Naive thymus-derived CD4-positive, alpha-beta T cell (primary cell): ENCODE data around the gene PACRG. TPM values are rescaled to one million over a fixed set of nuclear protein-coding genes. Genes with fewer than 3 reads are reported as not detected.

Experiments
- ATAC-seq: fragments of 150-1000 bp; cut with Tn5 transposase; 2 replicates; pipeline ENCODE4 v1.10.0; 2021; ENCODE audit warnings: mild to moderate bottlenecking, moderate library complexity
- CTCF ChIA-PET: fragments of 350-600 bp; sonication (Branson Sonifier 250); formaldehyde crosslinking; loops from one replicate; lab custom pipeline; 2021; ENCODE audit warnings: antibody characterized with exemption; lab: Charles Lee
- POLR2A ChIA-PET: fragments of 350-600 bp; sonication (Branson Sonifier 250); formaldehyde crosslinking; loops from one replicate; lab custom pipeline; 2021; ENCODE audit warnings: antibody characterized with exemption, inconsistent platforms; lab: Charles Lee
- DNase-seq, 9 donors: peaks; one replicate each; pipeline versions ENCODE4 v3.0.0 to v3.0.0-alpha.2; 2020 to 2022; ENCODE audit warnings: mixed read lengths in 1 of 9
- H3K27ac ChIP-seq: one replicate; pipeline ENCODE4 v1.7.0; 2013; ENCODE audit warnings: mild to moderate bottlenecking, low read depth, low read length, moderate library complexity
- H3K27me3 ChIP-seq, 2 donors: one replicate each; pipeline ENCODE4 v1.7.0; 2013; ENCODE audit warnings: low read length in 2 of 2, mild to moderate bottlenecking in 2 of 2, moderate library complexity in 2 of 2; ENCODE audit not compliant: control insufficient read depth in 2 of 2, insufficient read depth in 2 of 2
- H3K36me3 ChIP-seq, 3 experiments: 1 replicate in 2 of 3; 2 replicates in 1 of 3; pipeline ENCODE4 v1.7.0; 2013; ENCODE audit warnings: low read length in 3 of 3, mild to moderate bottlenecking in 3 of 3, moderate library complexity in 1 of 3; ENCODE audit not compliant: insufficient read depth in 3 of 3, control insufficient read depth in 2 of 3
- H3K4me1 ChIP-seq, 2 donors: one replicate each; pipeline ENCODE4 v1.7.0; 2013; ENCODE audit warnings: low read length in 2 of 2, mild to moderate bottlenecking in 2 of 2, moderate library complexity in 1 of 2; ENCODE audit not compliant: control insufficient read depth in 2 of 2, insufficient read depth in 2 of 2
- H3K4me3 ChIP-seq: 2 replicates; pipeline ENCODE4 v1.7.0; 2013; ENCODE audit warnings: mild to moderate bottlenecking, low read length
- H3K9me3 ChIP-seq, 3 experiments: 1 replicate in 2 of 3; 2 replicates in 1 of 3; pipeline ENCODE4 v1.7.0; 2013; ENCODE audit warnings: low read length in 3 of 3; ENCODE audit not compliant: control insufficient read depth in 2 of 3
- H3K27ac Mint-ChIP-seq, 9 donors: one replicate each; pipeline ENCODE4 v1.8.0; 2020 to 2022; ENCODE audit warnings: mixed read lengths in 9 of 9, mild to moderate bottlenecking in 8 of 9, moderate library complexity in 5 of 9, inconsistent platforms in 2 of 9
- H3K27me3 Mint-ChIP-seq, 5 donors: one replicate each; pipeline ENCODE4 v1.8.0; 2021 to 2022; ENCODE audit warnings: mixed read lengths in 5 of 5, mild to moderate bottlenecking in 1 of 5
- H3K36me3 Mint-ChIP-seq, 5 donors: one replicate each; pipeline ENCODE4 v1.8.0; 2020 to 2022; ENCODE audit warnings: mixed read lengths in 5 of 5, mild to moderate bottlenecking in 3 of 5, inconsistent platforms in 1 of 5
- H3K4me1 Mint-ChIP-seq, 7 donors: one replicate each; pipeline ENCODE4 v1.8.0; 2020 to 2022; ENCODE audit warnings: mixed read lengths in 7 of 7, mild to moderate bottlenecking in 3 of 7, inconsistent platforms in 1 of 7
- H3K4me3 Mint-ChIP-seq, 10 donors: one replicate each; pipeline ENCODE4 v1.8.0; 2020 to 2022; ENCODE audit warnings: mild to moderate bottlenecking in 10 of 10, mixed read lengths in 10 of 10, moderate library complexity in 6 of 10, inconsistent platforms in 2 of 10
- H3K9me3 Mint-ChIP-seq, 11 donors: one replicate each; pipeline ENCODE4 v1.8.0; 2020 to 2022; ENCODE audit warnings: mixed read lengths in 11 of 11, mild to moderate bottlenecking in 4 of 11, inconsistent platforms in 1 of 11, moderate library complexity in 1 of 11
- intact Hi-C, 2 donors: fragments of 100-400 bp; cut with micrococcal nuclease; formaldehyde crosslinking; loops; one replicate each; pipeline ENCODE4 v1.15.1; 2023
- polyA plus RNA-seq, 2 donors: library from polyadenylated mRNA; unstranded; fragments of 300-500 nt; fragmentation: Illumina TruSeq; gene quantifications; one replicate each; pipeline ENCODE4 v1.2.3, GENCODE V29; 2021
- total RNA-seq, 6 experiments: library from RNA in 5 of 6; stranded (reverse) in 5 of 6; gene quantifications; 1 replicate in 5 of 6; 2 replicates in 1 of 6; pipeline ENCODE4 v1.2.3 and lab custom pipeline; 2021 to 2026

The PACRG gene
- total and polyA plus RNA-seq, 7 experiments from 2014 or later = 0.89 to 2.2 (median 1.5) TPM; not detected in 1

GRCh38 chr6:162819284-162819683, 91.5 kb downstream of the PACRG start:
- intact Hi-C loops = no loop called here
- POLR2A ChIA-PET = no interaction called here

DNA sequence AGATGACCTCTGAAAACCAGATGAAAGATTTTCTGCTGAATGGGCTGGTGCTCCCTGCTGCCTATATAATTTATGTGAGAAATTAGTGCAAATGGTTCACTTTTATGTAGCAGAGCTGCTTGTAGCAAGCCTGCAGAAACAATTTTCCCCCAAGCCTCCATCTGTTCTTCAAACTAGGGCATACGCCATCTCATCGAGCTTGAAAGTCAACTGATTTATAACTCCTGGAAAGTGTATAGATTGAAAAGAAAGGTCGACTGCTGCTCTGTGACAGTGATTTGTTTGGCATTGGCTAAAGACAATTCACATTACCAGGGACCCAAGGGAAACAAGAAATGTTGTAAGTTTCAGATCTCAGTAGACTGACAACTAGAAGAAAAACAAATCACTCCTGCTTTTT, 93.3 kb downstream of the PACRG start:
- POLR2A ChIA-PET = no interaction called here

More at GRCh38 chr6:162819284-162819683, 91.5 kb downstream of the PACRG start:
- CTCF ChIA-PET = no interaction called here
- Histone ChIP-seq H3K4me1 (no peaks in the 10 kb centered on the region), H3K4me3 (no peak overlapping the region), H3K9me3 (no peaks in the 10 kb centered on the region), H3K36me3 (no peaks in the 10 kb centered on the region), H3K27me3 (no peaks in the 10 kb centered on the region), H3K27ac (no peak overlapping the region)
- H3K4me3 Mint-ChIP-seq = no peak overlapping the region
- H3K9me3 Mint-ChIP-seq = peaks cover 0 to 3% (median 0%) of the 10 kb centered on the region in 11 donors
- DNase-seq = no peak
- no peaks in the 10 kb centered on the region for H3K27me3 Mint-ChIP-seq
- no peak overlapping the region for H3K27ac Mint-ChIP-seq
- no peaks in the 10 kb centered on the region for H3K4me1 Mint-ChIP-seq
- ATAC-seq = no peak
- H3K36me3 Mint-ChIP-seq = no peaks in the 10 kb centered on the region

GRCh38 chr6:162825597-162825996, 97.8 kb downstream of the PACRG start:
- H3K36me3 Mint-ChIP-seq = peaks cover 0 to 3% (median 0%) of the 10 kb centered on the region in 5 donors
- DNase-seq (no peak), ATAC-seq (no peak)
- ChIA-PET CTCF (no interaction called here), POLR2A (no interaction called here)
- H3K4me1 ChIP-seq = no peaks in the 10 kb centered on the region
- peaks cover 0 to 4% (median 0%) of the 10 kb centered on the region in 11 donors for H3K9me3 Mint-ChIP-seq
- H3K27ac ChIP-seq = no peak overlapping the region
- H3K27me3 ChIP-seq = no peaks in the 10 kb centered on the region
- H3K36me3 ChIP-seq = no peaks in the 10 kb centered on the region
- intact Hi-C loops = no loop called here
- peaks cover 0 to 5% (median 0%) of the 10 kb centered on the region in 5 donors for H3K27me3 Mint-ChIP-seq
- no peak overlapping the region for H3K4me3 ChIP-seq
- H3K27ac Mint-ChIP-seq = no peak overlapping the region
- H3K4me3 Mint-ChIP-seq = no peak overlapping the region
- no peaks in the 10 kb centered on the region for H3K9me3 ChIP-seq
- H3K4me1 Mint-ChIP-seq = peaks cover 0 to 6% (median 3%) of the 10 kb centered on the region in 7 donors

More for the DNA sequence above, 93.3 kb downstream of the PACRG start:
- Mint-ChIP-seq H3K4me1 (no peaks in the 10 kb centered on the region), H3K27ac (no peak overlapping the region), H3K4me3 (no peak overlapping the region), H3K9me3 (peaks cover 0 to 3% (median 0%) of the 10 kb centered on the region in 11 donors), H3K36me3 (no peaks in the 10 kb centered on the region), H3K27me3 (no peaks in the 10 kb centered on the region)
- Histone ChIP-seq H3K4me1 (no peaks in the 10 kb centered on the region), H3K27ac (no peak overlapping the region), H3K4me3 (no peak overlapping the region), H3K9me3 (no peaks in the 10 kb centered on the region), H3K36me3 (no peaks in the 10 kb centered on the region), H3K27me3 (no peaks in the 10 kb centered on the region)
- CTCF ChIA-PET = no interaction called here
- intact Hi-C loops = no loop called here
- ATAC-seq (no peak), DNase-seq (no peak)

DNA sequence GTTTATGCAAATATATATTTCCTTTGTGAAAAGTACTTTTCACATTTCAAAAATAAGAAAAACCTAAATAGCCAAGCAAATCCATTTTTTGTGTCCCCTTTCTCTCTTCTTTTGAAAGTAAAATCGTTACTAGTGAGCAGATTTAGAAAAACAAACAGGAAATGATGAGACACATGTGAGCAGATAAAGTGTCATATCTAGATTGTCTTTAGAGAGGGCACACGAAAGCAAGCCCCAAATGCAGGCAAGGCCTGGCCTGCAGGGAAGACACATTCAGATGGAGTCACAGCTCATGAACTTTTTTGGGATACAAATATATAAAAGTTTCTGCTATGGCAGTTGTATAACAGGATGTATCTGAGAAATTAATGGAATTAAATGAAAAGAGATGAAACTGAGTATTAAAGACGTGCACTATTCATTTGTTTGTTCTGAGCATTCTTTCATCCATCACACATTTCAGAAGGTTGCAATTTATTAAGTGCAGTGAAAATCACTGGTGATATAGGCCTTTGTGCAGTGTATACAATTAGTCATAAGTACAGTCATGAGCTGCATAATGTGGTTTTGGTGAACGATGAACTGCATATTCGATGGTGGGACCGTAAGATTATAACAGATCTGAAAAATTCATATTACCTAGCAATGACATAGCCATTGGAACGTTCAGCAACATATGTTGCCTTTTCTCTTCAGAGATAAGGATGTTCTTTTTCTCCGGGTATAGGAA, 101.4 kb downstream of the PACRG start:
- ChIA-PET CTCF (no interaction called here), POLR2A (no interaction called here)
- ATAC-seq (no peak), DNase-seq (no peak)
- H3K9me3 Mint-ChIP-seq = peaks cover 0 to 7% (median 2%) of the 10 kb centered on the region in 11 donors
- peaks cover 0 to 5% (median 0%) of the 10 kb centered on the region in 5 donors for H3K27me3 Mint-ChIP-seq
- intact Hi-C loops = no loop called here
- no peak overlapping the region for H3K27ac Mint-ChIP-seq
- Histone ChIP-seq H3K9me3 (no peaks in the 10 kb centered on the region), H3K4me1 (no peaks in the 10 kb centered on the region), H3K4me3 (no peak overlapping the region), H3K27ac (no peak overlapping the region), H3K27me3 (no peaks in the 10 kb centered on the region), H3K36me3 (no peaks in the 10 kb centered on the region)
- H3K4me3 Mint-ChIP-seq = no peak overlapping the region
- peaks cover 0 to 3% (median 0%) of the 10 kb centered on the region in 5 donors for H3K36me3 Mint-ChIP-seq
- peaks cover 0 to 6% (median 3%) of the 10 kb centered on the region in 7 donors for H3K4me1 Mint-ChIP-seq

GRCh38 chr6:162833776-162834175, 106.0 kb downstream of the PACRG start:
- Histone ChIP-seq H3K4me1 (no peaks in the 10 kb centered on the region), H3K27ac (no peak overlapping the region), H3K4me3 (no peak overlapping the region), H3K27me3 (no peaks in the 10 kb centered on the region), H3K9me3 (no peaks in the 10 kb centered on the region), H3K36me3 (no peaks in the 10 kb centered on the region)
- intact Hi-C loops = no loop called here
- Mint-ChIP-seq H3K4me3 (no peak overlapping the region), H3K9me3 (peaks cover 0 to 17% (median 4%) of the 10 kb centered on the region in 11 donors), H3K27me3 (peaks cover 0 to 18% (median 0%) of the 10 kb centered on the region in 5 donors), H3K27ac (no peak overlapping the region), H3K4me1 (peaks cover 0 to 3% (median 0%) of the 10 kb centered on the region in 7 donors), H3K36me3 (peaks cover 0 to 6% (median 0%) of the 10 kb centered on the region in 5 donors)
- CTCF ChIA-PET = no interaction called here
- ATAC-seq = no peak
- POLR2A ChIA-PET = no interaction called here
- DNase-seq = no peak

- Mint-ChIP-seq H3K27ac (no peak overlapping the region), H3K27me3 (peaks cover 0 to 5% (median 4%) of the 10 kb centered on the region in 5 donors), H3K4me3 (no peak overlapping the region), H3K36me3 (no peaks in the 10 kb centered on the region), H3K9me3 (peaks cover 0 to 14% (median 4%) of the 10 kb centered on the region in 11 donors), H3K4me1 (no peaks in the 10 kb centered on the region)
- DNase-seq (no peak), ATAC-seq (no peak)
- CTCF ChIA-PET = no interaction called here
- intact Hi-C loops = no loop called here
- Histone ChIP-seq H3K27me3 (no peaks in the 10 kb centered on the region), H3K4me1 (no peaks in the 10 kb centered on the region), H3K27ac (no peak overlapping the region), H3K36me3 (no peaks in the 10 kb centered on the region), H3K4me3 (no peak overlapping the region), H3K9me3 (no peaks in the 10 kb centered on the region)
- POLR2A ChIA-PET = interaction anchor here (0.6 kb wide), 1 partner anchor 1548 kb away, joined by 3 read pairs; no protein-coding TSS in a partner anchor
These were observed 118.2 kb downstream of the PACRG start for GRCh38 chr6:162845972-162846371.

- Histone ChIP-seq H3K4me3 (no peak overlapping the region), H3K4me1 (no peaks in the 10 kb centered on the region), H3K27ac (no peak overlapping the region), H3K9me3 (no peaks in the 10 kb centered on the region), H3K27me3 (no peaks in the 10 kb centered on the region), H3K36me3 (no peaks in the 10 kb centered on the region)
- H3K4me1 Mint-ChIP-seq = no peaks in the 10 kb centered on the region
- peaks cover 0 to 5% (median 4%) of the 10 kb centered on the region in 5 donors for H3K27me3 Mint-ChIP-seq
- H3K36me3 Mint-ChIP-seq = no peaks in the 10 kb centered on the region
- DNase-seq (no peak), ATAC-seq (no peak)
- intact Hi-C loops = no loop called here
- POLR2A ChIA-PET = interaction anchor here (0.6 kb wide), 1 partner anchor 1547 kb away, joined by 3 read pairs; no protein-coding TSS in a partner anchor
- CTCF ChIA-PET = no interaction called here
- H3K4me3 Mint-ChIP-seq = no peak overlapping the region
- H3K9me3 Mint-ChIP-seq = peaks cover 0 to 14% (median 4%) of the 10 kb centered on the region in 11 donors
- H3K27ac Mint-ChIP-seq = no peak overlapping the region
These were observed 118.9 kb downstream of the PACRG start for GRCh38 chr6:162846723-162847122.
